HepG2 (cell line): ENCODE measurements around the gene PKD2L2. TPM values are rescaled to one million over a fixed set of nuclear protein-coding genes. Genes with fewer than 3 reads are reported as not detected.

Experiments
- ATAD3A ChIP-seq: sonication (generic); formaldehyde crosslinking; IDR thresholded peaks from 2 replicates; pipeline ENCODE4 v1.4.0; 2020; ENCODE audit warnings: missing genetic modification reagents
- ETV5 ChIP-seq: IDR thresholded peaks from 2 replicates; pipeline ENCODE4 v1.6.1; 2018; ENCODE audit warnings: missing biosample characterization, missing genetic modification reagents, inconsistent platforms, borderline replicate concordance
- HIVEP1 ChIP-seq: sonication (generic); formaldehyde crosslinking; IDR thresholded peaks from 2 replicates; pipeline ENCODE4 v1.4.0; 2020; ENCODE audit warnings: mild to moderate bottlenecking, missing genetic modification reagents
- JUND ChIP-seq: sonication (generic); formaldehyde crosslinking; IDR thresholded peaks from 2 replicates; pipeline ENCODE4 v1.8.0; 2022; ENCODE audit warnings: mild to moderate bottlenecking, missing genetic modification reagents
- KAT8 ChIP-seq: IDR thresholded peaks from 2 replicates; pipeline ENCODE4 v1.6.1; 2016; ENCODE audit warnings: missing genetic modification reagents, missing compliant biosample characterization
- KLF11 ChIP-seq: IDR thresholded peaks from 2 replicates; pipeline ENCODE4 v1.6.1; 2016; ENCODE audit warnings: missing compliant biosample characterization
- PATZ1 ChIP-seq: sonication (generic); formaldehyde crosslinking; IDR thresholded peaks from 2 replicates; pipeline ENCODE4 v1.4.0; 2020; ENCODE audit warnings: missing genetic modification reagents
- RNF219 ChIP-seq: sonication (generic); formaldehyde crosslinking; IDR thresholded peaks from 2 replicates; pipeline ENCODE4 v1.5.0; 2020; ENCODE audit warnings: mild to moderate bottlenecking, missing genetic modification reagents
- ZNF317 ChIP-seq: sonication (generic); formaldehyde crosslinking; IDR thresholded peaks from 2 replicates; pipeline ENCODE4 v1.5.0; 2020; ENCODE audit warnings: mild to moderate bottlenecking, missing genetic modification reagents
- ZNF451 ChIP-seq: sonication (generic); formaldehyde crosslinking; IDR thresholded peaks from 2 replicates; pipeline ENCODE4 v1.5.0; 2020; ENCODE audit warnings: mild to moderate bottlenecking, missing genetic modification reagents
- ZNF552 ChIP-seq: sonication (generic); formaldehyde crosslinking; IDR thresholded peaks from 2 replicates; pipeline ENCODE4 v1.9.0; 2022; ENCODE audit warnings: missing genetic modification reagents, mild to moderate bottlenecking, borderline replicate concordance
- ZNF766 ChIP-seq: sonication (generic); formaldehyde crosslinking; IDR thresholded peaks from 2 replicates; pipeline ENCODE4 v1.5.0; 2020; ENCODE audit warnings: missing genetic modification reagents, borderline replicate concordance
- polyA plus RNA-seq, 8 experiments: library from polyadenylated mRNA; depleted of rRNA in 3 of 8; stranded (reverse) in 7 of 8; unstranded in 1 of 8; fragments of >200 nt; fragmentation: Illumina TruSeq in 4 of 8; extraction: Trizol in 4 of 8; gene quantifications; 2 replicates each; pipeline versions ENCODE4 v1.2.1 to v1.2.3, GENCODE V29; 2011 to 2016; ENCODE audit warnings: low read depth in 4 of 8, missing spikeins in 1 of 8, mixed read lengths in 1 of 8; ENCODE audit not compliant: insufficient read depth in 1 of 8
- total RNA-seq, 5 experiments: library from RNA; depleted of rRNA; stranded (reverse); fragments of >200 nt; fragmentation: Illumina TruSeq; extraction: Trizol; gene quantifications; 2 replicates each; pipeline ENCODE4 v1.2.3, GENCODE V29; 2016; ENCODE audit warnings: low read depth in 1 of 5
- TF ChIP-seq, protein P1 (sequence below): IDR thresholded peaks from 2 replicates; pipeline ENCODE4 v1.6.1; 2016; ENCODE audit warnings: missing biosample characterization, missing genetic modification reagents, low read depth
- TF ChIP-seq, protein P2 (sequence below): sonication (generic); formaldehyde crosslinking; IDR thresholded peaks from 2 replicates; pipeline ENCODE4 v1.5.0; 2020; ENCODE audit warnings: mild to moderate bottlenecking, missing genetic modification reagents, borderline replicate concordance

The PKD2L2 gene
- total and polyA plus RNA-seq, 2 of the 13 experiments (the other 11 are each of a cell fraction or from before 2014, with no cell fraction given), result not detected

DNA sequence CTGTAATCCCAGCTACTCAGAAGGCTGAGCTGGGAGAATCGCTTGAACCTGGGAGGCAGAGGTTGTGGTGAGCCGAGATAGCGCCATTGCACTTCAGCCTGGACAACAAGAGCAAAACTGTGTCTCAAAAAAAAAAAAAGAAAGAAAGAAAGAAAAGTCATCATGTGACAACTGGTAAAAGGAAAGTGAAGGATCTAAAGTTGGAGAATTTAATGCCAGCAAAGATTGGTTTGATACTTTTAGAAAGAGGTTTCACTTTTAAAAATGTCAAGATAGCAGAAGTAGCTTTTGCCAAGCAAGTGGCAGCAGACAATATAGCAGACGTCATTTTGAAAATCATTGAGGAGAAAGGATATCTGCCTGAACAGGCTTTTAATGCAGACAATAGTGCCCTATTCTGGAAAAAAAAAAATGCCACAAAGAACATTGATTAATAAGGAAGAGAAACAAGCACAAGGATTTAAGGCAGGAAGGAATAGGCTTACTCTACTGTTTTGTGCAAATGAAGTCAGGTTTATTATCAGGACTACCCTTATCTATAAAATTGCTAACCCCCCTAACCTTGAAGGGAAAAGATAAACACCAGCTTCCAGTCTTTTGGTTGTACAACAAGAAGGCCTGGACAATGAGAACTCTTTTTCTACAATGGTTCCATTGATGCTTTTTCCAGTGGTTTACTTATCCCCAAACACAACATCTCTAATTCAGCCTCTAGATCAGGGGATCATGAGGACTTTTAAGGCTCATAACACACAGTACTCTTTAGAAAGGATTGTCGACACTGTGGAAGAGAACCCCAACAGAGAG, 12.0 kb downstream of the PKD2L2 start (continued):
- TF ChIP-seq, protein P1, sequence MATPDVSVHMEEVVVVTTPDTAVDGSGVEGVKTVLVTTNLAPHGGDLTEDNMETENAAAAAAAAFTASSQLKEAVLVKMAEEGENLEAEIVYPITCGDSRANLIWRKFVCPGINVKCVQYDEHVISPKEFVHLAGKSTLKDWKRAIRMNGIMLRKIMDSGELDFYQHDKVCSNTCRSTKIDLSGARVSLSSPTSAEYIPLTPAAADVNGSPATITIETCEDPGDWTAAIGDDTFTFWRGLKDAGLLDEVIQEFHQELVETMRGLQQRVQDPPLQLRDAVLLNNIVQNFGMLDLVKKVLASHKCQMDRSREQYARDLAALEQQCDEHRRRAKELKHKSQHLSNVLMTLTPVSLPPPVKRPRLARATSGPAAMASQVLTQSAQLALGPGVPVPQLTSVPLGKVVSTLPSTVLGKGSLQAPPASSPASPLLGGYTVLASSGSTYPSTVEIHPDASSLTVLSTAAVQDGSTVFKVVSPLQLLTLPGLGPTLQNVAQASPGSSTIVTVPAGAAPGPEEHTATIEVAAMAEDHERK, result no peak
- TF ChIP-seq ETV5 (no peak; the same call in 1 of the 2 replicates), KLF11 (CRISPR knock-in tag) (no peak), HIVEP1 (CRISPR knock-in tag) (no peak), ZNF552 (CRISPR knock-in tag) (no peak), ZNF317 (CRISPR knock-in tag) (no peak), ZNF451 (no peak), JUND (CRISPR knock-in tag) (no peak), PATZ1 (peak; percentile 35; the same call in 1 of the 2 replicates), KAT8 (CRISPR knock-in tag) (no peak; the same call in 1 of the 2 replicates), ZNF766 (CRISPR knock-in tag) (no peak), RNF219 (CRISPR knock-in tag) (no peak), ATAD3A (CRISPR knock-in tag) (no peak)
- TF ChIP-seq, protein P2, sequence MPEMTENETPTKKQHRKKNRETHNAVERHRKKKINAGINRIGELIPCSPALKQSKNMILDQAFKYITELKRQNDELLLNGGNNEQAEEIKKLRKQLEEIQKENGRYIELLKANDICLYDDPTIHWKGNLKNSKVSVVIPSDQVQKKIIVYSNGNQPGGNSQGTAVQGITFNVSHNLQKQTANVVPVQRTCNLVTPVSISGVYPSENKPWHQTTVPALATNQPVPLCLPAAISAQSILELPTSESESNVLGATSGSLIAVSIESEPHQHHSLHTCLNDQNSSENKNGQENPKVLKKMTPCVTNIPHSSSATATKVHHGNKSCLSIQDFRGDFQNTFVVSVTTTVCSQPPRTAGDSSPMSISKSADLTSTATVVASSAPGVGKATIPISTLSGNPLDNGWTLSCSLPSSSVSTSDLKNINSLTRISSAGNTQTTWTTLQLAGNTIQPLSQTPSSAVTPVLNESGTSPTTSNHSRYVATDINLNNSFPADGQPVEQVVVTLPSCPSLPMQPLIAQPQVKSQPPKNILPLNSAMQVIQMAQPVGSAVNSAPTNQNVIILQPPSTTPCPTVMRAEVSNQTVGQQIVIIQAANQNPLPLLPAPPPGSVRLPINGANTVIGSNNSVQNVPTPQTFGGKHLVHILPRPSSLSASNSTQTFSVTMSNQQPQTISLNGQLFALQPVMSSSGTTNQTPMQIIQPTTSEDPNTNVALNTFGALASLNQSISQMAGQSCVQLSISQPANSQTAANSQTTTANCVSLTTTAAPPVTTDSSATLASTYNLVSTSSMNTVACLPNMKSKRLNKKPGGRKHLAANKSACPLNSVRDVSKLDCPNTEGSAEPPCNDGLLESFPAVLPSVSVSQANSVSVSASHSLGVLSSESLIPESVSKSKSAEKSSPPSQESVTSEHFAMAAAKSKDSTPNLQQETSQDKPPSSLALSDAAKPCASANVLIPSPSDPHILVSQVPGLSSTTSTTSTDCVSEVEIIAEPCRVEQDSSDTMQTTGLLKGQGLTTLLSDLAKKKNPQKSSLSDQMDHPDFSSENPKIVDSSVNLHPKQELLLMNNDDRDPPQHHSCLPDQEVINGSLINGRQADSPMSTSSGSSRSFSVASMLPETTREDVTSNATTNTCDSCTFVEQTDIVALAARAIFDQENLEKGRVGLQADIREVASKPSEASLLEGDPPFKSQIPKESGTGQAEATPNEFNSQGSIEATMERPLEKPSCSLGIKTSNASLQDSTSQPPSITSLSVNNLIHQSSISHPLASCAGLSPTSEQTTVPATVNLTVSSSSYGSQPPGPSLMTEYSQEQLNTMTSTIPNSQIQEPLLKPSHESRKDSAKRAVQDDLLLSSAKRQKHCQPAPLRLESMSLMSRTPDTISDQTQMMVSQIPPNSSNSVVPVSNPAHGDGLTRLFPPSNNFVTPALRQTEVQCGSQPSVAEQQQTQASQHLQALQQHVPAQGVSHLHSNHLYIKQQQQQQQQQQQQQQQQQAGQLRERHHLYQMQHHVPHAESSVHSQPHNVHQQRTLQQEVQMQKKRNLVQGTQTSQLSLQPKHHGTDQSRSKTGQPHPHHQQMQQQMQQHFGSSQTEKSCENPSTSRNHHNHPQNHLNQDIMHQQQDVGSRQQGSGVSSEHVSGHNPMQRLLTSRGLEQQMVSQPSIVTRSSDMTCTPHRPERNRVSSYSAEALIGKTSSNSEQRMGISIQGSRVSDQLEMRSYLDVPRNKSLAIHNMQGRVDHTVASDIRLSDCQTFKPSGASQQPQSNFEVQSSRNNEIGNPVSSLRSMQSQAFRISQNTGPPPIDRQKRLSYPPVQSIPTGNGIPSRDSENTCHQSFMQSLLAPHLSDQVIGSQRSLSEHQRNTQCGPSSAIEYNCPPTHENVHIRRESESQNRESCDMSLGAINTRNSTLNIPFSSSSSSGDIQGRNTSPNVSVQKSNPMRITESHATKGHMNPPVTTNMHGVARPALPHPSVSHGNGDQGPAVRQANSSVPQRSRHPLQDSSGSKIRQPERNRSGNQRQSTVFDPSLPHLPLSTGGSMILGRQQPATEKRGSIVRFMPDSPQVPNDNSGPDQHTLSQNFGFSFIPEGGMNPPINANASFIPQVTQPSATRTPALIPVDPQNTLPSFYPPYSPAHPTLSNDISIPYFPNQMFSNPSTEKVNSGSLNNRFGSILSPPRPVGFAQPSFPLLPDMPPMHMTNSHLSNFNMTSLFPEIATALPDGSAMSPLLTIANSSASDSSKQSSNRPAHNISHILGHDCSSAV (CRISPR knock-in tag), result no peak
